HG03097 (cell line): ENCODE results near the gene IQCH.

Source experiments
- ATAC-seq: cut with Tn5 transposase; IDR thresholded peaks from one replicate; pipeline ENCODE4 v1.9.1; 2021; ENCODE audit not compliant: unreplicated experiment, low FRiP score

Gene IQCH

GRCh38 chr15:67296188-67296587, 41.6 kb downstream of the IQCH start:
- ATAC-seq: no peak

- ATAC-seq: no peak
These were observed 42.1 kb downstream of the IQCH start for GRCh38 chr15:67296684-67297083.

GRCh38 chr15:67300266-67301025, 45.9 kb downstream of the IQCH start:
- ATAC-seq: no peak

GRCh38 chr15:67303490-67304363, 49.1 kb downstream of the IQCH start:
- no peak for ATAC-seq

- ATAC-seq: no peak
These were observed 50.2 kb downstream of the IQCH start for GRCh38 chr15:67304778-67305177.

GRCh38 chr15:67305506-67305905, 50.9 kb downstream of the IQCH start:
- ATAC-seq: no peak

GRCh38 chr15:67307156-67307555, 52.6 kb downstream of the IQCH start:
- no peak for ATAC-seq

GRCh38 chr15:67307889-67308597, 53.5 kb downstream of the IQCH start:
- ATAC-seq: no peak

- ATAC-seq: no peak
These were observed 57.1 kb downstream of the IQCH start for GRCh38 chr15:67311731-67312130.

GRCh38 chr15:67319961-67320360, 65.4 kb downstream of the IQCH start:
- ATAC-seq: no peak

- no peak for ATAC-seq
These were observed 66.8 kb downstream of the IQCH start for GRCh38 chr15:67321352-67321751.

GRCh38 chr15:67322481-67322880, 67.9 kb downstream of the IQCH start:
- ATAC-seq: no peak

GRCh38 chr15:67327312-67327711, 72.7 kb downstream of the IQCH start:
- ATAC-seq: no peak

- ATAC-seq: no peak
These were observed 73.2 kb downstream of the IQCH start for GRCh38 chr15:67327737-67328136.

- ATAC-seq: no peak
These were observed 75.6 kb downstream of the IQCH start for GRCh38 chr15:67329984-67330733.

- ATAC-seq: no peak
These were observed 77.1 kb downstream of the IQCH start for GRCh38 chr15:67331676-67332075.

GRCh38 chr15:67335026-67335425, 80.4 kb downstream of the IQCH start:
- no peak for ATAC-seq

- no peak for ATAC-seq
These were observed 81.1 kb downstream of the IQCH start for GRCh38 chr15:67335534-67336222.

- ATAC-seq: no peak
These were observed 86.0 kb downstream of the IQCH start for GRCh38 chr15:67340630-67341029.

GRCh38 chr15:67341539-67341938, 87.0 kb downstream of the IQCH start:
- ATAC-seq: no peak
